GM12878 (cell line): ENCODE results near the gene EPHB1.

Source experiments
- IKZF1 ChIP-seq: fragments of 450-650 bp; conservative IDR thresholded peaks from 2 replicates; pipeline ENCODE4 v1.6.1; 2017; ENCODE audit warnings: antibody characterized with exemption, mild to moderate bottlenecking
- JUND ChIP-seq: IDR thresholded peaks from 2 replicates; pipeline ENCODE4 v1.6.1; 2012; ENCODE audit warnings: low read depth, mild to moderate bottlenecking, low read length, improper control_type of control experiment, moderate library complexity
- POLR2A ChIP-seq: IDR thresholded peaks from 2 replicates; pipeline ENCODE4 v1.6.1; 2011; ENCODE audit warnings: low read depth, mild to moderate bottlenecking, low read length
- SUZ12 ChIP-seq: fragments of 200-600 bp; sonication (generic); IDR thresholded peaks from one replicate; pipeline ENCODE4 v1.6.1; 2018; ENCODE audit warnings: antibody characterized with exemption, mild to moderate bottlenecking; ENCODE audit not compliant: unreplicated experiment
- ZNF384 ChIP-seq: IDR thresholded peaks from 2 replicates; pipeline ENCODE4 v1.6.1; 2012; ENCODE audit warnings: low read depth, mild to moderate bottlenecking, low read length, improper control_type of control experiment, borderline replicate concordance
- ZNF687 ChIP-seq: fragments of 450-650 bp; IDR thresholded peaks from 2 replicates; pipeline ENCODE4 v1.6.1; 2017; ENCODE audit warnings: mild to moderate bottlenecking, moderate library complexity

- TF ChIP-seq POLR2A (no peak), SUZ12 (no peak), IKZF1 (no peak), ZNF384 (no peak), JUND (no peak), ZNF687 (no peak)
These were observed 419.3 kb downstream of the EPHB1 start for GRCh38 chr3:135214400-135214799.
